A375 (cell line): ENCODE data around the gene ZNF805. TPM values are rescaled to one million over a fixed set of nuclear protein-coding genes. Genes with fewer than 3 reads are reported as not detected.

Experiments used
- total RNA-seq: library from RNA; depleted of rRNA; stranded (reverse); fragments of >200 nt; shearing (Covaris generic); gene quantifications from 2 replicates; pipeline ENCODE4 v1.2.3, GENCODE V29; 2014; rRNA removed

Gene ZNF805
- 10.4 and 12.3 TPM in 2 replicates for total RNA-seq

GRCh38 chr19:57240311-57241090 is at the start of gene ZNF805:
ZNF805 (plus strand) TSS chr19:57240632; CDS start chr19:57240892, 260 bp downstream.

GRCh38 chr19:57191141-57192076 is 49.0 kb upstream of the ZNF805 start, which contains the start of gene ZNF264:
ZNF264 (plus strand) TSS chr19:57191500; CDS start chr19:57191914, 414 bp downstream.

GRCh38 chr19:57280165-57280961 is 39.9 kb downstream of the ZNF805 start, which contains the start of gene ZNF460:
ZNF460 (plus strand) TSS chr19:57280485; CDS start chr19:57280807, 322 bp downstream.

Other genes with a start within 250 kb of the ZNF805 start
- gene USP29, start 120.6 kb upstream of the ZNF805 start, total RNA-seq, result not detected in 2 replicates
- gene ZIM3, start 95.4 kb upstream of the ZNF805 start, total RNA-seq, result not detected in 2 replicates
- gene DUXA, start 73.1 kb upstream of the ZNF805 start, total RNA-seq, result not detected in 2 replicates
- gene ZNF264, start 49.1 kb upstream of the ZNF805 start, total RNA-seq, result 31.9 and 35.6 TPM in 2 replicates
- gene AURKC, start 9.6 kb upstream of the ZNF805 start, total RNA-seq, result 0.29 TPM in 1 of 2 replicates, not detected in the other
- 61.4 and 62.2 TPM in 2 replicates for gene ZNF460, start 39.9 kb downstream of the ZNF805 start, total RNA-seq
- 5.6 and 7.0 TPM in 2 replicates for gene ZNF543, start 79.8 kb downstream of the ZNF805 start, total RNA-seq
- gene ZNF304, start 110.6 kb downstream of the ZNF805 start, total RNA-seq, result 4.3 and 4.7 TPM in 2 replicates
- 12.4 and 13.2 TPM in 2 replicates for gene TRAPPC2B, start 122.9 kb downstream of the ZNF805 start, total RNA-seq
- 0.66 and 1.4 TPM in 2 replicates for gene ZNF547, start 122.9 kb downstream of the ZNF805 start, total RNA-seq
- 24.1 and 29.3 TPM in 2 replicates for gene ZNF548, start 149.2 kb downstream of the ZNF805 start, total RNA-seq
- gene ZNF17, start 170.5 kb downstream of the ZNF805 start, total RNA-seq, result 8.4 and 9.6 TPM in 2 replicates
- gene ZNF749, start 194.7 kb downstream of the ZNF805 start, total RNA-seq, result 16.1 and 24.3 TPM in 2 replicates
- 0.15 and 0.50 TPM in 2 replicates for gene VN1R1, start 216.5 kb downstream of the ZNF805 start, total RNA-seq
- 12.3 and 15.8 TPM in 2 replicates for gene ZNF772, start 236.9 kb downstream of the ZNF805 start, total RNA-seq
- 7.7 and 17.7 TPM in 2 replicates for gene ZNF419, start 247.1 kb downstream of the ZNF805 start, total RNA-seq